ENCODE measurements around the gene NEURL3.

- TF ChIP-seq CTCF (conservative IDR thresholded peaks at IDR 0.05; ENCODE audit: low read length), result no peak
- no peak for TF ChIP-seq EZH2phosphoT487 (IDR thresholded peaks at IDR 0.05; ENCODE audit: borderline replicate concordance)
These were observed 24.9 kb upstream of the NEURL3 start for GRCh38 chr2:96530144-96530430.
